GM19023 (cell line): ENCODE results near the gene EPN1.

Experiments used
- ATAC-seq: cut with Tn5 transposase; IDR thresholded peaks from one replicate; pipeline ENCODE4 v1.9.1; 2021; ENCODE audit warnings: mild to moderate bottlenecking, moderate library complexity; ENCODE audit not compliant: unreplicated experiment

The EPN1 gene

DNA sequence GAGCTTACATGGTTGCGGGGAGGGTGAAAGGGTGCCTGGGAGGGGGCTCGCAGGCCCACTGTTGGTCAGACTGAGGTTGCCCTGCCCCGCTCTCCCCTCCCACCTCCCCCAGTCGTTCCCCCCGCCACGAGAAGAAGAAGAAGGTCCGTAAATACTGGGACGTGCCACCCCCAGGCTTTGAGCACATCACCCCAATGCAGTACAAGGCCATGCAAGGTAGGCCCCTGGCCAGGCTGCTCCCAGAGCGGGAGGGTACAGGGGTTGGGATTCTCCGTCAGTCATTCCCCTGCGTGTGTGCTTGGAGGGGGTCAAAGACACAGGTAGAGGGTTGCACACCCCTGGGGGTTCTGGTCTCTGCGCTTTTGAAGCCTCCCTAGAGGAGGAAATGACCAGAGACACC is 14.6 kb upstream of the EPN1 start:
- no peak for ATAC-seq

DNA sequence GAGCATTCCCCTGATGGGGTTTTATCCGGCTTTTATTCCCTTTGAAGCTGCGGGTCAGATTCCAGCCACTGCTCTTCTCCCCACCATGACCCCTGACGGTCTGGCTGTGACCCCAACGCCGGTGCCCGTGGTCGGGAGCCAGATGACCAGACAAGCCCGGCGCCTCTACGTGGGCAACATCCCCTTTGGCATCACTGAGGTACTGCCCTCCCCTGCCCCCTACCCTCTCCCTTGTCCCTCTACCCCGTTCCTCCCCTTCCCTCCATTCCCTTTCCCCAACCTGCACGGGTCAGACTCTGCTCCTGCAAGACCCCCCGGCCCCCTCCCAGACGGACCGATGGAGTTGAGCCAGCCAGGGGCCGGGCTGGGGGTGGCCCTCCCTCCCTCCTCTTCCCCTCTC is 14.0 kb upstream of the EPN1 start:
- no peak for ATAC-seq

DNA sequence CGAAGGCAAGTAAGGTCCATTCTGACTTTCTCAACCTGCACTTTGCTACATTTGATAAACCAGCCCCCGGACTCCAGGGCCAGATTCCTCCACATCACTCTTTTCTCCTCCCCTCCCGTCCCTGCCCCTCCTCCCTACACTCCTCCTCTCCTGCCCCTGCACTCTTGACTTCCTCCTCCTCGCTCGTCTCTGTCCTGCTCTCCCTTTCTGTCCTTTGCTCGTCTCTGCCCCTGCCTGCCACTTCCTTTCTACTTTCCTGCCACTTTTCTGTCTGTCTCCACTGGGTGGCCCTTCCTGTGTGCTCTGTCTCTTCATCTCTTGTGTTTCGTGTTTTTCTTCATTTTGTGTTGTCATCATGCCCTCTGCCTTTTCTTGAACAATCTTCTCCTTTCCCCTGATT is 13.2 kb upstream of the EPN1 start:
- no peak for ATAC-seq

DNA sequence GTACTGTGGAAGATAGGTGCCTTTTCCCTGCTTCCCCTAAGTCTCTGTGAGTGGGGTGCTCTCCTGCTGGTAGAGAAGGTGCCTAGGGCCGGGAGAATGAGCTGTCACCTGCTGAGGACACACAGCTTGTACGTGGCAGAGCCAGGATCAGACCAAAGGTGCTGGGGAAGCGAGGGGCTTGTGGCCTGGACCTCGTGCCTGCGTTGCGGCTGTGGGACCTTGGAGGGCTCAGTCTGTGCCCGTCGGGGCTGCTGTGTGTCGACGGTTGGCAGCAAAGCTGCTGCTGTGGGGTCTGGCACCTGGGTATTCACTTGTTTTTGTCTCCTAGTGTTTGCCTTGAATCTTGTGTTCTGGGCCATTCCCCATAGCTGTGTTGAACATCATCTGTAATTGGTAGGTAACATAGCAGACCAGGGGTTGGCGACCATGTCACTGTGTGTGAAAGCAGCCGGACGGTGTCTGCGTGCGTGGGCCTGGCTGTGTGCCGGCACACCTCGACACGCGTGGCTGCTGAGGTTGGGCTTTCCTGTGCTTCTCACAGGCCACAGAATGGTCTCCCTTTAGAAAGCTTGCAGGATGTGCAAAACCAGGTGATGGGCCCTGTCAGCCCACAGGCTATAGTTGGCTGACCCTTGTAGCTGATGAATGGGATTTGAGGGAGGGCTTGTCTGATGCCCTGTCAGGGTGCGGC is 11.0 kb upstream of the EPN1 start:
- ATAC-seq: no peak

DNA sequence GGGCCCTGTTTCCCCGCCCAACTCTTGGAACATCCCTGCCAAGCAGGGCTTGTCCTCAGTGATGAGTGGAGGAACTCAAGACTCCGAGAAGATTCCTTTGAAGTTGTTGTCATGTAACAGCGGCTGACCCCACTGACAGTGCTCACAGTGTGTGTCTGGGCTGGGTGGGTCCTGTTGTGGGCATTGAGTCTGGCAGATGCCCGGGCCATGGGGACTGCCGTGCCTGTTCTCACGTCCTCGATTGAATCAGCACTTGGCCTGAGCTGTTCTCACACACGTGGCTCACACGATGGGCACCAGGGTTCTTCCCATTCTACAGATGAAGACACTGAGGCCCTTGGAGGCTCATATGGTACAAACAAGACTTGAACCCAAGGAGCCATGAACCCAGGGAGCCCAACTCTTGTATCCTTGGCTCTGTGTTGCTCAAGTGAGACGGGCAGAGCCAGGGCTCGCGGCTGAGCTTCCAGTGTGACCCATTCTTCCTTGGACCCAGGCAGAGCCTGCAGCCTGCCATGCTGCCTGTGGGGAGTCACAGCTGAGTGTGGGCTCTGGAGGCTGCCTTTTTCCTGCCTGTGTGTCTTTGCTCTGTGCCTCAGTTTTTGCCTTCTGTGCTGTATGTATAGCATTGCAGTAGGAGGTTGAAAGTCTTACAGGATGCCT is 8.6 kb upstream of the EPN1 start:
- ATAC-seq: no peak

DNA sequence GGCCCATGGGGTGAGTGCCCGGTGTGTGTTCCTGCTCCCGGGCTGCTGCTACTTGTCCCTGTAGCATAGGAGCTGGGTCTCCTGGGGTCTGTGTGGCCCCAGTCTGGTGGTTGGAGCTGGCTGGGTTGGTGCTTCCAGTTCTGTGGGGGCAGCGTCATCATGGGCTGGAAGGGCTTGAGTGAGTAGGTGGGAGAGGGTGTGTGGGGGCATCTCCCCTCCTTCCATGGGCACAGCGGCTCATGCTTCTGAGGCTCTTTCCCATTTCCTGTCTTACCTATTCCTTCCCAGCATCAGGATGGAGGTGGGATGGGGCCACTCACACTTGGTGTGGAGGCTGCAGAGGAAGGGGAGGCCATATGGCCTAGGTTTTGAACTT is 8.0 kb upstream of the EPN1 start:
- no peak for ATAC-seq

DNA sequence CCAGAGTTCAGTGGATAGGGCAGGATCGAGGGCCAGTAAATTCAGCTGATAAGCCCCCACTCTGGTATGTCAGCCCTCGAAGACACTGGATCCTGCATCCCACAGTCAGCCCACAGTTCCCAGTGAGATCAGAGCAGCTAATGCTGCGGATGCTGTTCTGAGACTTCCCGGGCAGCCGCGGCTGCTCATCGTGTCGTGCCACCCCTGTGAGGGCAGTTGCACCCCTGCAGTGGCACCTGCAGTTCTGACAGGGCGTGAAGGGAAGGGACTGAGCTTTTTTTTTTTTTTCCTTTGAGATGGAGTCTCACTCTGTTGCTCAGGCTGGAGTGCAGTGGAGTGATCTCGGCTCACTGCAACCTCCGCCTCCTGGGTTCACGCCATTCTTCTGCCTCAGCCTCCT is 7.5 kb upstream of the EPN1 start:
- ATAC-seq: no peak

DNA sequence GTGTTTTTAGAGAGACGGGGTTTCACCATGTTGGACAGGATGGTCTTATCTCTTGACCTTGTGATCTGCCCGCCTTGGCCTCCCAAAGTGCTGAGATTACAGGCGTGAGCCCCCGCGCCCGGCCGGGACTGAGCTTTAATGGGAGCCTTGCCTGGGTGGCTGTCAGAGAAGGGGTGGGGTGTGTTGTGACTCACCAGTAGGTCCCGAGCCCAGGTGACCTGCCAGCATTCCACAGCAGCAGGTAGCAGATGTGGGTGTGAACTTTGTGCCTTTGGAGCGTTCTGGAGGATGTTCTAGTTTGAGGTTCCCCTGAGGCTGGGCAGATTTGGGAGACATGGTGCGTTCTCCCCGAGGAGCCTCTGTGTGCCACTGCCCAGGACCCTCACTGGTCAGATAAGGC is 7.1 kb upstream of the EPN1 start:
- ATAC-seq: no peak

DNA sequence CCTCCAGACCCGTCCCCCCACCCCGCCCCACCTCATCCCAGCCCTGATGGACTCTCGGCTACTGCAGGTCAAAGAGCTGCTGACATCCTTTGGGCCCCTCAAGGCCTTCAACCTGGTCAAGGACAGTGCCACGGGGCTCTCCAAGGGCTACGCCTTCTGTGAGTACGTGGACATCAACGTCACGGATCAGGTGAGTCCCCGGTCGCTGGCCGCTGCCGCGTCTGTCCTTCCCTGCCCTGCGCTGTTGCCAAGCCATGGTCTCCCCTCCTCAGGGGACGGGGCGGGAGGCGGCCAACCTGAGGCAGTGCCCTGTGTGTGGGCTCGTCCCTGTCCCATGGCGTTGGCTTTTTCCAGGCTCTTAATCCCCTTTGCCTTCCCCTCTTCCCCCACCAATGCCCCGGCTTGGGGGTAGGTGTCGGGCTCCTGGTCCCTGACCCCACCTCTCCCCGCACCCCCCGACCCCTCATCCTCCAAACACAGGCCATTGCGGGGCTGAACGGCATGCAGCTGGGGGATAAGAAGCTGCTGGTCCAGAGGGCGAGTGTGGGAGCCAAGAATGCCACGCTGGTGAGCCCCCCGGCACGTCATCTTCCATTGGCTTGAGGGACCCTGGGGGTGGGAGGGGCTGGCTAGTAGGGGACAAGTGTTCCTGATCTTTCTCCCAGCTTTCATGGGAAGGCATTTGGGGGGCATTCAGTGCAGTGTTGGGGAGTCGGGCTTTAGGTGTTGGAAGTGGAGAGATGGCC is 6.2 kb upstream of the EPN1 start:
- ATAC-seq: no peak

DNA sequence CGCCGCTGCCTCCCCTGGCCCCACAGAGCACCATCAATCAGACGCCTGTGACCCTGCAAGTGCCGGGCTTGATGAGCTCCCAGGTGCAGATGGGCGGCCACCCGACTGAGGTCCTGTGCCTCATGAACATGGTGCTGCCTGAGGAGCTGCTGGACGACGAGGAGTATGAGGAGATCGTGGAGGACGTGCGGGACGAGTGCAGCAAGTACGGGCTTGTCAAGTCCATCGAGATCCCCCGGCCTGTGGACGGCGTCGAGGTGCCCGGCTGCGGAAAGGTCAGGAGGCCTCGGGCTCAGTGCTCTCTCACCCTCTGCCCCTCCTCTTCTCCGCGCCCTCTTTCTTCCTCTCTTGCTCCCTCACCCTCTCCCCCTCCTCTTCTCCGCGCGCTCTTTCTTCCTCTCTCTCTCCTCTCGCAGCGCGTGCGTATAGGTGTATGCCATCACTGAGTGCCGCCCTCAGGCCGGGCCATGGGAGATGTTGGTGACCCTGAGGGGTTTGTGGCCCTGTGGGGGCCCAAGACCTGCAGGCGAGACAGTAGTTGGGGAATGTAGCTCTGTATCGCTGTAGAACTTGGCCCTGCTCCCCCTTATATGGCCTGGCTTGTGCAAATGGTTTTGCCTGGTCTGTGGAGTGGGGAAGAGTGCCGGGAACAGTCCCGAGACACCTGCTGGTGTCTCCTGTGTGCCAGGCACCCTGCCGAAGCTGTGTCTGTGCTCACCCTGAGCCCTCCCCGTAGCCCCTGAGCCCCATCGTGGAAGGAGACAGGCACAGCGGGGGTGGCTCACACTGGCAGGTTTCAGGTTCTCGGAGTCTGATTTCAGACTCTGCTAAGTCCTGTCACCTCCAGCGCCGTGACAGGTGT is 5.4 kb upstream of the EPN1 start:
- no peak for ATAC-seq

DNA sequence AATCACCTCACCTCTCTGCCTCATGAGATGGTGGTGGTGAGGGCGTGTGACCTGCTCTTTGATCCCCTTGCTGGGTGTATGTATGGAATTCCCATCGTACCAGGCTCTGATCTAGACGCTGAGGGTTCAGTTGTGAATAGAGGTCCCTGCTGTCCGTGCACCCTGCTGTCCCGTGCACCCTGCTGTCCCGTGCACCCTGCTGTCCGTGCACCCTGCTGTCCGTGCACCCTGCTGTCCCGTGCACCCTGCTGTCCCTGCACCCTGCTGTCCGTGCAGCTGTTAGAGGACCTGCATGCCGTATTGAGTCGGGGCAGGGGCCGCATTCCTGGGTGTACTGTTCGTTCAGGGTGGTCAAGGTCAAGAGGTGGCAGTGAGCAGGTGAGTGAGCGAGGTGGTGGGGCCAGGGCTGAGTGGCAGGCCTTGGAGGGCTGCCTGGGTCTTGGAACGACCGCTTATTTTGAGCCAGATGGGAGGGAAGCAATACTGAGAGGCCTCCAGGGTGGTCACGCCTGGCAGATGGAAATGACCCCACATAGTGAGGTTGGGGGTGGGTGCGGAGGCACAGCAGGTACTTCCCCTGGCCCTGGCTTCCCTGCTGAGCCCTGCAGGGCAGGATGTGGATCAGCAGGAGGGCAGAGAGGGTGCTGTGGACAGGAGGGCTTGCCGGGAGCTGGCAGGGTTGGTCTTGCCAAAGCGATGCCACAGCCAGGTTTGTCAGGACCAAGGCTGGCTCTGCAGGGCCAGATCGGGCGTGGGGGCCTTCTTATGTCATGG is 4.6 kb upstream of the EPN1 start:
- no peak for ATAC-seq

DNA sequence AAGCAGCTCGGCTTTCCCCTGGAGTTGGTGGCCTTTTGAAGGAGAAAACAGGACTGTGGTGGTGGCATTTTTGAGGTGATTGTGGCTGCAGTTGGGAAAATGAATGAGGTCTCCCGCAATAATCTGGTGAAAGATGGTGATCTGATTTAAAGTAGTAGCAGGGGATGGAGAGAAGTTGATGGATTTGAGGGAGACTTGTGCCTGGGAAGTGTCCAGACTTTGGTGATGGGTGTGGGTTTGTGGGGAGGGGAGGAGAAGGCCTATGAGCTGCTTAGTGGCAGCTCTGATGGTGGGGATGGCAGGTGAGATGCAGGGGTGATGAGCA is 4.0 kb upstream of the EPN1 start:
- no peak for ATAC-seq

DNA sequence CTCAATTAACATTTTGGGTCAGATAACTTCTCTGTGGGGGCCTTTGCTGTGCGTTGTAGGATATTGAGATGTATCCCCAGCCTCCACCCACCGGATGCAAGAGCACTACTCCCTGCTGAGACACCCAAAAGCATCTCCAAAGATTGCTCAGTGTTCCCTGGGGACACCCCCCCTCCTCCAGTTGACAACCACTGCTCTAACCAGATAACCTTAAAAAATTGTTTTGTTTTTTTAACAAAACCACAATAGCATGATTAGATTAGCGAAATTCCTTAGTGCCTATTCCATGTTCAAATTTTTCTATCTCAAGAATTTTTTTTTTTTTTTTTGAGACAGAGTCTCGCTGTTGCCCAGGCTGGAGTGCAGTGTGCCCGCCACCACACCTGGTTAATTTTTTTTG is 2.6 kb upstream of the EPN1 start:
- no peak for ATAC-seq

DNA sequence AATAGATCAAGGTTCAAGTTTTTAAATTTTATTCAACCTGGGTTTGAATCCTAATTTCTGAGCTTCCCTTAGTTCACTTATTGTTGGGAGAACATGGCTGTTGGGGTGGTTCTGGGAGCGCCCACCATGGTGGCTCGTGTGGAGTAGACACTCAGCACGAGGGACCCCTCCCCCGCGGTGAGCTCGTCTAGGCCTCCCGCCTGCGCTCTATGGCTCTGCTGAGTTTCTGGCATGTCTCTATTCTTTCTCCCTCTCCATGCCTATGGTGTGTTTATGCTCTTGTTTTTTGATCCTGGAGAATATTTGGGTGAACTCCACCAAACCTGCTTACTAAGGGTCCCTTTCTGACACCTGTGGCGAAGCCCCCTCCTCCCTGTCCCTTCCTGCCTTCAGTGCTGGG is 1.6 kb upstream of the EPN1 start:
- ATAC-seq: no peak

DNA sequence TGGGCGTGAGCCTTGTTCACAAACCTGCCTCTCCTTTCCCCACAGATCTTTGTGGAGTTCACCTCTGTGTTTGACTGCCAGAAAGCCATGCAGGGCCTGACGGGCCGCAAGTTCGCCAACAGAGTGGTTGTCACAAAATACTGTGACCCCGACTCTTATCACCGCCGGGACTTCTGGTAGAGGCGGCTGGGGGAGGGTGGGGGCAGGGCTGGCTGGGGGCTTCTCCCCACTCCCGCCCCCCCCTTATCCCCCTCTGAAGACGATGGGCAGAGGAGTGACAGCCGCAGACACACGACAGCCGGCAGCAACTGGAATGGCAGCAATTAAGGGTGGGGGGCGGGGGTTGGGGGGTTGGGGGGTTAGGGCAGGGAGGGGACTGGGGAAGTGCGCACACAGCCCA is 1.1 kb upstream of the EPN1 start:
- no peak for ATAC-seq

DNA sequence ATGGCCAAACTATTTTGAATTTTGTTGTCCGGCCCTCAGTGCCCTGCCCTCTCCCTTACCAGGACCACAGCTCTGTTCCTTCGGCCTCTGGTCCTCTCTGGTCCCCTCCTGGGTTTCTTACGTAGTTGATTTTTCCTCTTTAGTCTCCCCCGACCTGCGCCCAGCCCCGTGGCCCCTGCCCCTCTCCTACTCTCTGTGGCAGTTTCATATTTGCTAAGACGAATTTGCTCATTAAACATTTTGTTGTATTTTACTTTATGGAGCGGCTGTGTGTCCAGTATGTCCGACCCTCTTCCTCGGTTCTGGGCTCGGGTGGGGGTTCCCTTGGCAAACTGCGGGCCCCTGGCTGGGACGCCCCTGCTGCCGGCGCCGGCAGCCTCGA is 576 bp upstream of the EPN1 start:
- ATAC-seq: no peak

DNA sequence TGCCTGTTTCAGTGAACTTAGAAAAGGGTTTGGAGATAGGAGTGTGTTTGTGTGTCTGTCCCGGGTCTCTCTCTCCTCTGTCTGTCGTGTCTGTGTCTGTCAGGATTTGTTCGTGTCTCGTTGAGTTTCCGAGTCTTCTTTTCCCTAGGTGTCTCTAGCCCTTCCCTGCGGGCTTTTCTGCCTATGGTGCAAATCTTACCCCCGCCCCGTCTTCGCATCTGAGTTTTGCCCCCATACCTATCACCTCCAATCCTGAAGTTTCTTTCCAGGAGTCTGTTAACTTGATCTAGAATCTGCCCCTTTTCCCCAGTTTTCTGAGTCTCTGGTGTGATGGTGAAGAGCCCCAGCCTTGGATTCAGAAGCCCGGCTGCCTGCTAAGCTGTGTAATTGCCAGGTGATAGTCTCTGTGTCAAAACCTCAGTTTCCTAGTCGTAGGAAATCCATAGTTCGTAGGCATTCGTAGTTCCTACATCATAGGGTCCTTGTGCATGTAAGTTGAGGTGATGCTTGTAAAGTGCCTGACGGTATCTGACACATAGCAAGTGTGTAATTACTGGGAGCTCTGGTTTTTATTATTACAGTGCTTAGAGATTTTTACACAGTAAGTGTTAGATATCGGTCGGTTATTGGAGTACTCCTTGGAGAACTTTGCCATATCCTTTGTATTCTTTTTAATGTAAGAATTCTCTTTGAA is 782 bp downstream of the EPN1 start:
- no peak for ATAC-seq

DNA sequence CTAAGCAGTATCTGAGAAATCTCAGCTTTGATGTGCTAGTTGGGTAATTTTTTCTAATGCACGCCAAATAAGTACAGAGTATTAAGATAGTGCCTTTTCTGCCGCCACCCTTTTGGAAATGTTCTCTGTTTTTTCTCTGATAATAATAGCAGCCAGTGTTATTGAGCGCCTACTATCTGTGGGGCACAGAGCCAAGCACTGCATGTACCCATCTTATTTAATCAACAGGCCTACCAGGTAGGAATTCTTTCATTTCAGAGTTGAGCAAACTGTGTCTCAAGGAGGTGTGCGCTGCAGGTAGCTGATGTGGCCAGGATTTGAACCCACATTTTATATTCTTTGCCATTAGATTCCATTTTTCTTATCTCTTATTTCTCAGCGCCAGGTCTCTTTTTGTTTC is 1.4 kb downstream of the EPN1 start:
- ATAC-seq: no peak

DNA sequence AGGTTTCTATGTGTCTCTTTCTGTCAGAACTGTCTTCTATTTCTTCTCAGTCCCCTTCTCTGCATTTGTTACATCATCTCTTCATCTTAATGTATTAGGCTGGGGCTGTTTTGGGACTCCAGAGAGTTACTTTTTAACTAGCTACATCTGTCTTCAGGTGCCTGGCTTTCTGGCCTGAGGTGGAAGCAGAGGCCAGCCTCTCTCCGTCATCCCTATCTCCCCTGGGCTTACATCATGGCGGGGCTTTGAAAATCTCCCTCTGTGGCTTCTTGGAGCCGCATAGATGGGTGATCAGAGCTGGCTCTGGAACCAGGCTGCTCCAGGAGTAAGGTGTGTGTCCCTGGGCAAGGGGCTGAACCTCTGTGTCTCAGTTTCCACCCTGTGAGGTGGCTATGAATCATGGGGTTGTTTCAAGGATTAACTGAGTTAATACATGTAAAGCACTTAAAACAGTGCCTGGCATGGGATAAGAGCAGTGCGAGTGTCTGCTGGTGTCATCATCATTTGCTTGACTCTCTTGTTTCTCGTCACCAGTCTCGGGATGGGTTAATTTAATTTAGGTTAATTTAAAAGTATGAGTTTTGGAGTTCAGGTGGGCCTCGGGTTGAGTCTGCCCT is 2.0 kb downstream of the EPN1 start:
- ATAC-seq: no peak

DNA sequence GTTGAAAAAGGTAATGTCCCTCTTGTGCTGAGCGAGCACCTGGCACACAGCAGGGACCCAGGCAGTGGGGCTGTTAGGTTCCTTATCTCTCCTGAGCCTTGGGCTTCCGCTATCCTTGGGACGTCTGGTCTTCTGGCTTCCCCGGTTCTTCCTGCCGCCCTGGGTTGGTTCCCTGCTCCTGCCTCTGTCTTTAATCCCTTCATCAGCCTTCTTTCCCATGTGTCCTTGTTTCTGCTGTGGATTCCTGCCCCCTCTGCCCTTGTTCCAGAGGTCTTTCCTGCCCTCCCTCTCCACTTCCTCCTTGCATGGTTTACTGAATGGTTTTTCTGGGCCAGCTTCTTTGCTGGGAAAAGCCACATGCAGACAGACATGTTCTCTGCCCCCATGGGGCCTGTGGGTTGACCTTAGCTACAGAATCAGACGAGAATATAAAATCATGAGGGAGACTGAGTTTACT is 2.6 kb downstream of the EPN1 start:
- ATAC-seq: no peak
